NCI-H146 treated with DMSO at 0.1 percent for 48 hours (cell line): Measurements from ENCODE around the gene CLEC16A.

Experiments used
- DNase-seq: peaks from one replicate; lab custom pipeline; 2025; ENCODE audit not compliant: unreplicated experiment; lab: John Stamatoyannopoulos, UW

The CLEC16A gene

GRCh38 chr16:10944249-10945064 lies at the start of gene CLEC16A:
TSS of gene CLEC16A (plus strand) at chr16:10944564. CDS start at chr16:10944718, 154 bp downstream.
- peak; percentile 91 for DNase-seq

GRCh38 chr16:10895053-10895946 lies 49.1 kb upstream of the CLEC16A start:
- DNase-seq = no peak

GRCh38 chr16:10896165-10896564 lies 48.2 kb upstream of the CLEC16A start:
- DNase-seq = no peak

GRCh38 chr16:10896723-10897122 lies 47.6 kb upstream of the CLEC16A start:
- no peak for DNase-seq

GRCh38 chr16:10897134-10897533 lies 47.2 kb upstream of the CLEC16A start:
- no peak for DNase-seq

GRCh38 chr16:10902999-10903398 lies 41.4 kb upstream of the CLEC16A start:
- no peak for DNase-seq

- no peak for DNase-seq
Measured at GRCh38 chr16:10906482-10906881, 37.9 kb upstream of the CLEC16A start.

GRCh38 chr16:10906914-10907756 lies 37.2 kb upstream of the CLEC16A start:
- DNase-seq = no peak

- DNase-seq = no peak
Measured at GRCh38 chr16:10907757-10908045, 36.7 kb upstream of the CLEC16A start.

GRCh38 chr16:10911267-10911666 lies 33.1 kb upstream of the CLEC16A start:
- no peak for DNase-seq

- no peak for DNase-seq
Measured at GRCh38 chr16:10916534-10916933, 27.8 kb upstream of the CLEC16A start.

- DNase-seq = peak; percentile 61
Measured at GRCh38 chr16:10918294-10919002, 25.9 kb upstream of the CLEC16A start.

GRCh38 chr16:10919003-10919351 lies 25.4 kb upstream of the CLEC16A start:
- DNase-seq = no peak

GRCh38 chr16:10920726-10921427 lies 23.5 kb upstream of the CLEC16A start:
- no peak for DNase-seq

- no peak for DNase-seq
Measured at GRCh38 chr16:10921536-10922327, 22.6 kb upstream of the CLEC16A start.

GRCh38 chr16:10922328-10923145 lies 21.8 kb upstream of the CLEC16A start:
- no peak for DNase-seq

GRCh38 chr16:10923146-10923649 lies 21.2 kb upstream of the CLEC16A start:
- no peak for DNase-seq

- no peak for DNase-seq
Measured at GRCh38 chr16:10923650-10924214, 20.6 kb upstream of the CLEC16A start.
